CD14-positive monocyte (primary cell): ENCODE results near the gene NCDN. TPM values are rescaled to one million over a fixed set of nuclear protein-coding genes. Genes with fewer than 3 reads are reported as not detected.

Experiments
- DNase-seq, 3 donors: peaks; one replicate each; pipeline ENCODE4 v3.0.0-alpha.2; 2011 to 2022
- H2AFZ ChIP-seq: 2 replicates; pipeline ENCODE4 v1.6.0; 2012; ENCODE audit warnings: mild to moderate bottlenecking, low read depth, low read length, inconsistent platforms; ENCODE audit not compliant: insufficient read depth, poor library complexity, severe bottlenecking
- H3K27ac ChIP-seq, 2 donors: 1 replicate in 1 of 2; 2 replicates in 1 of 2; pipeline ENCODE4 v1.5.1; 2012 to 2013; ENCODE audit warnings: low read length in 2 of 2, control low read depth in 1 of 2, inconsistent platforms in 1 of 2, low read depth in 1 of 2, mild to moderate bottlenecking in 1 of 2
- H3K27me3 ChIP-seq, 2 donors: one replicate each; pipeline versions ENCODE4 v1.6.0 to v1.6.1; 2011 to 2013; ENCODE audit warnings: low read length in 2 of 2; ENCODE audit not compliant: control insufficient read depth in 2 of 2, insufficient read depth in 2 of 2
- H3K36me3 ChIP-seq, 2 donors: replicated peaks in 1 of 2; 1 replicate in 1 of 2; 2 replicates in 1 of 2; pipeline versions ENCODE4 v1.5.1 to v1.6.1; 2012 to 2013; ENCODE audit warnings: low read length in 2 of 2, control low read depth in 1 of 2, inconsistent platforms in 1 of 2, mild to moderate bottlenecking in 1 of 2; ENCODE audit not compliant: insufficient read depth in 2 of 2, control insufficient read depth in 1 of 2
- H3K4me1 ChIP-seq, 2 donors: 1 replicate in 1 of 2; 2 replicates in 1 of 2; pipeline versions ENCODE4 v1.5.1 to v1.6.1; 2012 to 2013; ENCODE audit warnings: low read length in 2 of 2, control low read depth in 1 of 2, inconsistent platforms in 1 of 2, mild to moderate bottlenecking in 1 of 2, moderate library complexity in 1 of 2; ENCODE audit not compliant: insufficient read depth in 2 of 2, control insufficient read depth in 1 of 2
- H3K4me2 ChIP-seq: replicated peaks from 2 replicates; pipeline ENCODE3; 2012; ENCODE audit warnings: low read length, moderate library complexity, mild to moderate bottlenecking; ENCODE audit not compliant: poor library complexity, severe bottlenecking; ENCODE audit errors: extremely low read depth
- H3K4me3 ChIP-seq, 3 experiments: fragments of 200-600 bp in 1 of 3; sonication (generic) in 1 of 3; replicated peaks in 1 of 3; 1 replicate in 2 of 3; 2 replicates in 1 of 3; pipeline ENCODE4 v1.5.1; 2011 to 2013; ENCODE audit warnings: low read length in 3 of 3, mild to moderate bottlenecking in 3 of 3, control low read depth in 2 of 3, low read depth in 2 of 3, inconsistent platforms in 1 of 3, moderate library complexity in 1 of 3
- H3K79me2 ChIP-seq: 2 replicates; pipeline ENCODE4 v1.6.0; 2012; ENCODE audit warnings: mild to moderate bottlenecking, control low read depth, inconsistent platforms, low read length, moderate library complexity; ENCODE audit not compliant: insufficient read depth
- H3K9ac ChIP-seq: 2 replicates; pipeline ENCODE4 v1.6.0; 2017; ENCODE audit warnings: low read length, mild to moderate bottlenecking; ENCODE audit not compliant: insufficient read depth, poor library complexity, severe bottlenecking
- H3K9me3 ChIP-seq, 2 donors: replicated peaks in 1 of 2; 1 replicate in 1 of 2; 2 replicates in 1 of 2; pipeline versions ENCODE4 v1.5.1 to v1.6.1; 2012 to 2013; ENCODE audit warnings: low read length in 2 of 2, control low read depth in 1 of 2; ENCODE audit not compliant: control insufficient read depth in 1 of 2, insufficient read depth in 1 of 2
- H4K20me1 ChIP-seq: 2 replicates; pipeline ENCODE4 v1.6.0; 2012; ENCODE audit warnings: mild to moderate bottlenecking, low read length, control low read depth, moderate library complexity; ENCODE audit not compliant: insufficient read depth
- H3K27ac Mint-ChIP-seq, 7 donors: one replicate each; pipeline ENCODE4 v1.8.0; 2020; ENCODE audit warnings: mild to moderate bottlenecking in 7 of 7, mixed read lengths in 7 of 7, moderate library complexity in 6 of 7, inconsistent platforms in 2 of 7
- H3K27me3 Mint-ChIP-seq, 3 donors: one replicate each; pipeline ENCODE4 v1.8.0; 2021 to 2022; ENCODE audit warnings: low read depth in 3 of 3, mild to moderate bottlenecking in 3 of 3, mixed read lengths in 3 of 3, moderate library complexity in 3 of 3, inconsistent platforms in 1 of 3
- H3K36me3 Mint-ChIP-seq, 2 donors: one replicate each; pipeline ENCODE4 v1.8.0; 2020; ENCODE audit warnings: mixed read lengths in 2 of 2, inconsistent platforms in 1 of 2, mild to moderate bottlenecking in 1 of 2
- H3K4me1 Mint-ChIP-seq: one replicate; pipeline ENCODE4 v1.8.0; 2020; ENCODE audit warnings: mild to moderate bottlenecking, mixed read lengths
- H3K4me3 Mint-ChIP-seq, 2 donors: one replicate each; pipeline ENCODE4 v1.8.0; 2020; ENCODE audit warnings: mild to moderate bottlenecking in 2 of 2, mixed read lengths in 2 of 2, moderate library complexity in 1 of 2
- H3K9me3 Mint-ChIP-seq, 7 donors: one replicate each; pipeline ENCODE4 v1.8.0; 2020 to 2022; ENCODE audit warnings: mixed read lengths in 7 of 7, mild to moderate bottlenecking in 6 of 7, moderate library complexity in 6 of 7, inconsistent platforms in 2 of 7
- CTCF ChIP-seq: fragments of 200-600 bp; IDR thresholded peaks from one replicate; pipeline ENCODE4 v1.8.0; 2022; ENCODE audit warnings: antibody characterized with exemption, mild to moderate bottlenecking
- WGBS: methylation state at CpG from one replicate; pipeline ENCODE4 v1.1.5; 2013; ENCODE audit warnings: missing lambda C conversion rate; ENCODE audit not compliant: insufficient coverage; 5-methylcytosine and 5-hydroxymethylcytosine counted together
- intact Hi-C, 2 donors: fragments of 100-400 bp; cut with micrococcal nuclease; formaldehyde crosslinking; loops; one replicate each; pipeline versions ENCODE4 v1.15.0 to v1.15.1; 2023
- polyA plus RNA-seq, 3 donors: library from polyadenylated mRNA; depleted of rRNA in 1 of 3; unstranded in 2 of 3; stranded (reverse) in 1 of 3; fragments of 300-500 nt in 2 of 3; fragments of >200 nt in 1 of 3; fragmentation: Illumina TruSeq in 2 of 3; gene quantifications; 1 replicate in 2 of 3; 2 replicates in 1 of 3; pipeline ENCODE4 v1.2.3, GENCODE V29; 2012 to 2021

NCDN gene
- polyA plus RNA-seq, 3 donors, result 5.0 to 7.9 (median 7.0) TPM

- TF ChIP-seq CTCF, result no peak
- H3K27me3 Mint-ChIP-seq, result no peaks in the 10 kb centered on the region
- Histone ChIP-seq H3K4me1 (no peaks in the 10 kb centered on the region), H3K4me3 (no peak overlapping the region), H3K27me3 (no peaks in the 10 kb centered on the region), H3K9me3 (no peaks in the 10 kb centered on the region), H3K9ac (no peak overlapping the region), H4K20me1 (peaks cover 4% of the 10 kb centered on the region), H3K79me2 (no peaks in the 10 kb centered on the region), H3K4me2 (no peak overlapping the region), H3K27ac (no peak overlapping the region), H2AFZ (no peak overlapping the region), H3K36me3 (peaks cover 45 to 69% of the 10 kb centered on the region in 2 donors)
- 92% methylated on average over 2 of the region's 3 CpGs for WGBS
- no peak overlapping the region for H3K4me3 Mint-ChIP-seq
- peaks cover 51 to 54% of the 10 kb centered on the region in 2 donors for H3K36me3 Mint-ChIP-seq
- H3K9me3 Mint-ChIP-seq, result no peaks in the 10 kb centered on the region
- no peak for DNase-seq
- intact Hi-C loops, result no loop called here
- H3K4me1 Mint-ChIP-seq, result no peaks in the 10 kb centered on the region
- no peak overlapping the region for H3K27ac Mint-ChIP-seq
Observed at GRCh38 chr1:35600593-35600992, 43.0 kb downstream of the NCDN start.

GRCh38 chr1:35603468-35603867 is 45.9 kb downstream of the NCDN start:
- Histone ChIP-seq H3K79me2 (no peaks in the 10 kb centered on the region), H3K4me2 (no peak overlapping the region), H4K20me1 (peaks cover 8% of the 10 kb centered on the region), H2AFZ (no peak overlapping the region), H3K27ac (no peak overlapping the region), H3K4me3 (no peak overlapping the region), H3K9ac (no peak overlapping the region), H3K4me1 (no peaks in the 10 kb centered on the region), H3K9me3 (no peaks in the 10 kb centered on the region), H3K27me3 (no peaks in the 10 kb centered on the region), H3K36me3 (peaks cover 57 to 93% of the 10 kb centered on the region in 2 donors)
- Mint-ChIP-seq H3K4me3 (no peak overlapping the region), H3K27ac (peak overlapping the region in 1 of 7 donors; percentile 76), H3K9me3 (no peaks in the 10 kb centered on the region), H3K27me3 (no peaks in the 10 kb centered on the region), H3K36me3 (peaks cover 69 to 78% of the 10 kb centered on the region in 2 donors), H3K4me1 (no peaks in the 10 kb centered on the region)
- no peak for DNase-seq
- intact Hi-C loops, result no loop called here
- TF ChIP-seq CTCF, result no peak
- no CpG with 5 or more reads among the region's 3 CpGs for WGBS
